MCF 10A (cell line): ENCODE results near the gene ABLIM1. TPM values are rescaled to one million over a fixed set of nuclear protein-coding genes. Genes with fewer than 3 reads are reported as not detected.
A peak's percentile ranks its signal among the peaks of the same experiment; 100 is the strongest.

Experiments
- BruUV-seq: library from RNA; stranded (reverse); fragments of 400-500 nt; replicated peaks from 2 replicates; lab custom pipeline; 2021; lab: Mats Ljungman, UMichigan
- CTCF ChIA-PET: fragments of 300-600 bp; sonication (Branson Sonifier 250); formaldehyde crosslinking; extraction: SDS; loops from one replicate; lab custom pipeline; 2021; ENCODE audit warnings: antibody characterized with exemption, inconsistent platforms; lab: Yijun Ruan, JAX
- POLR2A ChIA-PET: fragments of 300-600, 350-650 bp; sonication (Branson Sonifier 250); formaldehyde crosslinking; extraction: SDS; loops from one replicate; lab custom pipeline; 2020; ENCODE audit warnings: antibody characterized with exemption, inconsistent platforms; lab: Yijun Ruan, JAX
- DNase-seq: peaks from one replicate; pipeline ENCODE4 v3.0.0-alpha.2; 2018; ENCODE audit not compliant: unreplicated experiment
- H3K27ac Mint-ChIP-seq: one replicate; pipeline ENCODE4 v1.8.0; 2022; ENCODE audit warnings: mild to moderate bottlenecking, low read depth, mixed read lengths; ENCODE audit not compliant: unreplicated experiment
- H3K27me3 Mint-ChIP-seq: one replicate; pipeline ENCODE4 v1.8.0; 2022; ENCODE audit warnings: mixed read lengths; ENCODE audit not compliant: insufficient read depth, unreplicated experiment
- H3K36me3 Mint-ChIP-seq: one replicate; pipeline ENCODE4 v1.8.0; 2022; ENCODE audit warnings: mild to moderate bottlenecking, moderate library complexity, mixed read lengths; ENCODE audit not compliant: insufficient read depth, unreplicated experiment
- H3K4me1 Mint-ChIP-seq: one replicate; pipeline ENCODE4 v1.8.0; 2022; ENCODE audit warnings: mixed read lengths; ENCODE audit not compliant: insufficient read depth, unreplicated experiment
- H3K4me3 Mint-ChIP-seq: one replicate; pipeline ENCODE4 v1.8.0; 2022; ENCODE audit warnings: mild to moderate bottlenecking, moderate library complexity, mixed read lengths; ENCODE audit not compliant: unreplicated experiment
- H3K9me3 Mint-ChIP-seq: one replicate; pipeline ENCODE4 v1.8.0; 2022; ENCODE audit warnings: mixed read lengths; ENCODE audit not compliant: unreplicated experiment
- intact Hi-C: fragments of 100-400 bp; cut with micrococcal nuclease; formaldehyde crosslinking; loops from 2 replicates; pipeline ENCODE4 v1.14.1; 2022
- total RNA-seq: library from RNA; stranded (reverse); gene quantifications from 2 replicates; pipeline ENCODE4 v1.2.3, GENCODE V29; 2022
- TF ChIP-seq, protein P1 (sequence below): fragments of 200-600 bp; IDR thresholded peaks from one replicate; pipeline ENCODE4 v1.8.0; 2022; ENCODE audit warnings: antibody characterized with exemption, mild to moderate bottlenecking; ENCODE audit not compliant: unreplicated experiment

Gene ABLIM1
- total RNA-seq, 1 experiment from 2014 or later, result 94.5 TPM

DNA sequence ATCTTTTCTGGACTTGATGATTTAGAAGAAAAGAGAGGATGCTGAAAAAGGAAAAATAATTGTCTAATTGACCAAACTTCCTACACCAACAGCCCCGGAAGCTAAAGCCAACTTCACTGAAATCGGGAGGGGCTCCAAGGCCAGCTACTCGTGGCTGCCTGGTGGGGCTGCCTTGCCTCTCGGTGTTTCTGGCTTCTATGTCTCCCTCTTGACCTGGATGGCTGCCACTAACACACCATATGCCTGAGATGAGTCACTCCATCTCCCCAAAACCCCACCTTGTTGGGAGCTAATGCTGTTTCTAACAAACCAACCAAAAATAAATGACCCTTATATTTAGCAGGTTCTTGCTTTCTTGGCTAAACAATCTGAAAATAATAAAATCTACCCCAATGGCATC is 166.1 kb downstream of the ABLIM1 start:
- Mint-ChIP-seq H3K9me3 (peaks cover 8% of the 10 kb centered on the region), H3K4me3 (no peak overlapping the region), H3K27ac (no peak overlapping the region), H3K4me1 (peaks cover 26% of the 10 kb centered on the region), H3K36me3 (peaks cover 17% of the 10 kb centered on the region), H3K27me3 (no peaks in the 10 kb centered on the region)
- intact Hi-C loops, result no loop called here
- DNase-seq, result peak; percentile 59
- TF ChIP-seq, protein P1, sequence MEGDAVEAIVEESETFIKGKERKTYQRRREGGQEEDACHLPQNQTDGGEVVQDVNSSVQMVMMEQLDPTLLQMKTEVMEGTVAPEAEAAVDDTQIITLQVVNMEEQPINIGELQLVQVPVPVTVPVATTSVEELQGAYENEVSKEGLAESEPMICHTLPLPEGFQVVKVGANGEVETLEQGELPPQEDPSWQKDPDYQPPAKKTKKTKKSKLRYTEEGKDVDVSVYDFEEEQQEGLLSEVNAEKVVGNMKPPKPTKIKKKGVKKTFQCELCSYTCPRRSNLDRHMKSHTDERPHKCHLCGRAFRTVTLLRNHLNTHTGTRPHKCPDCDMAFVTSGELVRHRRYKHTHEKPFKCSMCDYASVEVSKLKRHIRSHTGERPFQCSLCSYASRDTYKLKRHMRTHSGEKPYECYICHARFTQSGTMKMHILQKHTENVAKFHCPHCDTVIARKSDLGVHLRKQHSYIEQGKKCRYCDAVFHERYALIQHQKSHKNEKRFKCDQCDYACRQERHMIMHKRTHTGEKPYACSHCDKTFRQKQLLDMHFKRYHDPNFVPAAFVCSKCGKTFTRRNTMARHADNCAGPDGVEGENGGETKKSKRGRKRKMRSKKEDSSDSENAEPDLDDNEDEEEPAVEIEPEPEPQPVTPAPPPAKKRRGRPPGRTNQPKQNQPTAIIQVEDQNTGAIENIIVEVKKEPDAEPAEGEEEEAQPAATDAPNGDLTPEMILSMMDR, result no peak
- ChIA-PET POLR2A (interaction anchor here (1.3 to 3.4 kb wide), 4 partner anchors 8 to 34 kb away, joined by 3 to 26 read pairs (median 8); no protein-coding TSS in a partner anchor), CTCF (interaction anchor here (0.6 to 2.8 kb wide), 6 partner anchors 8 to 556 kb away, joined by 3 to 13 read pairs (median 4); no protein-coding TSS in a partner anchor)
- BruUV-seq, result no TSS peak

DNA sequence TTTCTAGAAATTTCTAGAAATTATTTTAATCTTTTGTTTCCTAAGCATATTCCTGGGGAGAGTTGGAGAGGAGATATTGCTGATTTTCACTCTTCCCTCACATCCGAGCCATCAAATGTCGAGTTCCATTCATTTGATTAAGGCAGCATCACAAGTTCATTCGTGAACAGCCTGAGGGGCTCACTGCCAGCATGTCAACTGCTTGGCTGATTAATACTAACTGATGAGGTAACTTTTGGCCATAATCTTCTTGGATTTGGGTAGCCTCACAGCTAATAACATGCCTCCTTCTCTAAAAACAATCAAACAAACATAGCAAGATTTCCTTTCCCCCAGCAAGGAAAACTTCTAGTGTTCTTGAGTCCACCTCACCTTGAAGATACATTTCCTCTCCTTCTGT is 166.7 kb downstream of the ABLIM1 start:
- no peaks in the 10 kb centered on the region for H3K27me3 Mint-ChIP-seq
- BruUV-seq, result no TSS peak
- intact Hi-C loops, result no loop called here
- DNase-seq, result no peak
- H3K4me1 Mint-ChIP-seq, result peaks cover 26% of the 10 kb centered on the region
- H3K9me3 Mint-ChIP-seq, result peaks cover 8% of the 10 kb centered on the region
- H3K4me3 Mint-ChIP-seq, result no peak overlapping the region
- TF ChIP-seq, protein P1, result no peak
- ChIA-PET POLR2A (interaction anchor here (0.9 to 3.4 kb wide), 5 partner anchors 9 to 35 kb away, joined by 3 to 26 read pairs (median 5); no protein-coding TSS in a partner anchor), CTCF (interaction anchor here (0.6 to 2.8 kb wide), 5 partner anchors 9 to 1974 kb away, joined by 3 to 13 read pairs (median 4); no protein-coding TSS in a partner anchor)
- no peak overlapping the region for H3K27ac Mint-ChIP-seq
- peaks cover 17% of the 10 kb centered on the region for H3K36me3 Mint-ChIP-seq

DNA sequence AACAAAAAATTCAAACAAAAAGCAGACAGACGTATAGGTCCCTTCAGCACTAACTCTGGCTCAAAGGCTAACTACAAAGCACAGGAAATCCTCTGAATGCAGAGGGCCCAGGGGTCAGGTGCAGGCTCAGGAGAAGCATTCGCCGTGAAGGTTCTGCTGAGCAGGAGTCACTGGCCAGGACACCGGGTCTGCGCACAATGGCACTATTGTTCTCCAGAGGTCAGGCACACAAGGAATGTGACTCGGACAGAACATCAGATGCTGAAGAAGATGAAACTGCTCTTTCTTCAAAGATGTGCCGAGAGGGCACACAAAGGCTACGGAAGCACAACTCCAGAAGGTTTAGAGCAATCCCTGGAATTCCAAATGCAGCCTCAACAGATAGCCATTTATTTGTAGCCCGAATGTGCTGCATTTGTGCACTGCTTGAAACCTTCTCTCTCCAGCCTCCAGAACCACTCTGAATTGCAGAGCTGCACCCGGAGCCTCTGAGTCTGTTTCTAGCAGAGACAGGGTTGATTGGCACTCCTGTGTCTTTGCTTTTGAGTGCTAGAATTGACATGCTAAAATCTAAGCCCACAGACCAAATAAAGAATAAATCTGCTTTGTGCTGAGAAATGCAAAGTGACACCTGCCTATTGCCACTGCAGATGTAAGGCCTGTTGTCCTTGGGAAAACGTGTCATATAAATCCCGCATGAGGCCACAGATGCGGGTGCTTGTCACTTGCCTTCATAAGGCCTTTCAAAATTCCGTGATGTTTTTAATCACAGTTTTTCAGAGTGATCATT is 168.4 kb downstream of the ABLIM1 start:
- Mint-ChIP-seq H3K27ac (no peak overlapping the region), H3K27me3 (no peaks in the 10 kb centered on the region), H3K9me3 (no peaks in the 10 kb centered on the region), H3K4me1 (peaks cover 21% of the 10 kb centered on the region), H3K36me3 (peaks cover 29% of the 10 kb centered on the region), H3K4me3 (no peak overlapping the region)
- DNase-seq, result no peak
- intact Hi-C loops, result no loop called here
- ChIA-PET CTCF (interaction anchor here (0.6 to 2.8 kb wide), 4 partner anchors 9 to 390 kb away, joined by 3 to 13 read pairs (median 4); no protein-coding TSS in a partner anchor), POLR2A (interaction anchor here (0.7 to 4.5 kb wide), 6 partner anchors 9 to 37 kb away, joined by 3 to 40 read pairs (median 7); no protein-coding TSS in a partner anchor)
- TF ChIP-seq, protein P1, result no peak
- no TSS peak for BruUV-seq
